Epithelial cell of esophagus (primary cell): ENCODE results near the gene SHOX.
"Not testable (repeated sequence)": the region's sequence is repeated elsewhere in the genome, so short reads cannot be mapped to it uniquely, and the experiment has no call there.

Source experiments
- DNase-seq: peaks from one replicate; pipeline ENCODE4 v3.0.0; 2010; ENCODE audit warnings: low read depth
- H3K4me3 ChIP-seq: 2 replicates; pipeline ENCODE4 v1.5.1; 2011; ENCODE audit warnings: mild to moderate bottlenecking, low read length, control low read depth
- CTCF ChIP-seq: IDR thresholded peaks from 2 replicates; pipeline ENCODE4 v1.5.1; 2011; ENCODE audit warnings: low read depth, mild to moderate bottlenecking, low read length, control low read depth, inconsistent platforms; ENCODE audit not compliant: insufficient read depth; ENCODE audit errors: missing control alignments

SHOX gene

GRCh38 chrX:630612-631496, at the start of gene SHOX:
Gene SHOX (plus strand): TSS chrX:630791. CDS start chrX:630898, 107 bp downstream.
- H3K4me3 ChIP-seq: no peak within 1 kb of the TSS
- no peak for DNase-seq
- TF ChIP-seq CTCF: no peak

GRCh38 chrX:581066-581465, 49.5 kb upstream of the SHOX start:
- DNase-seq: no peak
- TF ChIP-seq CTCF: no peak
- H3K4me3 ChIP-seq: no peak overlapping the region

- no peak for DNase-seq
- TF ChIP-seq CTCF: no peak
- H3K4me3 ChIP-seq: no peak overlapping the region
Measured at GRCh38 chrX:581720-582298, 48.8 kb upstream of the SHOX start.

- no peak for TF ChIP-seq CTCF
- no peak for DNase-seq
- H3K4me3 ChIP-seq: no peak overlapping the region
Measured at GRCh38 chrX:584572-584971, 46.0 kb upstream of the SHOX start.

- DNase-seq: no peak
- H3K4me3 ChIP-seq: no peak overlapping the region
- TF ChIP-seq CTCF: no peak
Measured at GRCh38 chrX:585115-585808, 45.3 kb upstream of the SHOX start.

GRCh38 chrX:586351-586750, 44.2 kb upstream of the SHOX start:
- no peak for TF ChIP-seq CTCF
- DNase-seq: no peak
- no peak overlapping the region for H3K4me3 ChIP-seq

- DNase-seq, H3K4me3 ChIP-seq: not testable (repeated sequence)
Measured at GRCh38 chrX:589261-589660, 41.3 kb upstream of the SHOX start.
